Measurements from ENCODE around the gene ARL14EPL.

DNA sequence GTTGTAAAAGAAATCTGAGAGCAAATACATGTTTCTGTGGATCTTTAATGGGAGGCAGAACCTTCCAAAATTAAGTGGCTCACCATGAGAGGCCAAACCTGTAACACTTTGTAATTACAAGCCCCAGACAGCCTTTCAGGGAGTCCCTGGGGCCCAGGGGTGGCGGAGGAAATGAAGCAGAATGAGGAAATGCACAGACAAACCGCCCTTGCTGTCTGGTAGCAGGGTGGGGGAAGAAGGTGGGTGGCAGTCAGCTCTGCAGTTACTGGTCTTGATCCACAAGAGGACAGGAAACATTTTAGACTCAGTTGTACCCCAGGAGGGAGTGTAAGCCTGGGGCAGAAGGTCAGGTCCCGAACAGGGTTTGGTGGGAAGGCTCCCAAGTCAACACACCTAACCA, 6.5 kb downstream of the ARL14EPL start:
- TF ChIP-seq, protein P1, sequence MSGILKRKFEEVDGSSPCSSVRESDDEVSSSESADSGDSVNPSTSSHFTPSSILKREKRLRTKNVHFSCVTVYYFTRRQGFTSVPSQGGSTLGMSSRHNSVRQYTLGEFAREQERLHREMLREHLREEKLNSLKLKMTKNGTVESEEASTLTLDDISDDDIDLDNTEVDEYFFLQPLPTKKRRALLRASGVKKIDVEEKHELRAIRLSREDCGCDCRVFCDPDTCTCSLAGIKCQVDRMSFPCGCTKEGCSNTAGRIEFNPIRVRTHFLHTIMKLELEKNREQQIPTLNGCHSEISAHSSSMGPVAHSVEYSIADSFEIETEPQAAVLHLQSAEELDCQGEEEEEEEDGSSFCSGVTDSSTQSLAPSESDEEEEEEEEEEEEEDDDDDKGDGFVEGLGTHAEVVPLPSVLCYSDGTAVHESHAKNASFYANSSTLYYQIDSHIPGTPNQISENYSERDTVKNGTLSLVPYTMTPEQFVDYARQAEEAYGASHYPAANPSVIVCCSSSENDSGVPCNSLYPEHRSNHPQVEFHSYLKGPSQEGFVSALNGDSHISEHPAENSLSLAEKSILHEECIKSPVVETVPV (CRISPR knock-in tag; IDR thresholded peaks at IDR 0.05), result no peak
- TF ChIP-seq PPARA (CRISPR knock-in tag; IDR thresholded peaks at IDR 0.05; ENCODE audit: borderline replicate concordance), result no peak
- no peak for TF ChIP-seq OSR1 (CRISPR knock-in tag; IDR thresholded peaks at IDR 0.05)
- TF ChIP-seq ARNTL (CRISPR knock-in tag; IDR thresholded peaks at IDR 0.05; ENCODE audit: borderline replicate concordance, low read depth), result no peak
